HL-60 (cell line): ENCODE results near the gene SLC35F3.

ENCODE experiments used
- CTCF ChIP-seq: IDR thresholded peaks from one replicate; pipeline ENCODE4 v1.5.1; 2011; ENCODE audit warnings: low read length, control low read depth, inconsistent platforms; ENCODE audit not compliant: insufficient read depth
- POLR2AphosphoS5 ChIP-seq: IDR thresholded peaks from 2 replicates; pipeline ENCODE4 v1.6.1; 2012; ENCODE audit warnings: low read depth

- TF ChIP-seq CTCF (no peak), POLR2AphosphoS5 (no peak)
Measured at GRCh38 chr1:234321231-234321630, 416.8 kb downstream of the SLC35F3 start.
